ENCODE results near the gene KIF6.

Gene KIF6

GRCh38 chr6:39440039-39440426 is 285.2 kb downstream of the KIF6 start:
- no peak for DNase-seq (ENCODE audit: extremely low read depth, low read depth)
- no peak for TF ChIP-seq CTCF (IDR thresholded peaks at IDR 0.05; ENCODE audit: low read depth, low read length)

- no peak for DNase-seq (ENCODE audit: extremely low read depth, low read depth)
- no peak for TF ChIP-seq CTCF (IDR thresholded peaks at IDR 0.05; ENCODE audit: low read depth, low read length)
These were observed 285.7 kb downstream of the KIF6 start for GRCh38 chr6:39439342-39440038.

GRCh38 chr6:39433630-39434029 is 291.6 kb downstream of the KIF6 start:
- no peak for TF ChIP-seq CTCF (IDR thresholded peaks at IDR 0.05; ENCODE audit: low read depth, low read length)
- DNase-seq (ENCODE audit: extremely low read depth, low read depth): no peak

- TF ChIP-seq CTCF (IDR thresholded peaks at IDR 0.05; ENCODE audit: low read depth, low read length): peak; percentile 15; the same call in 1 of the 2 replicates
- peak; percentile 57 for DNase-seq (ENCODE audit: extremely low read depth, low read depth)
These were observed 292.7 kb downstream of the KIF6 start for GRCh38 chr6:39432330-39433025.

GRCh38 chr6:39430871-39431523 is 294.2 kb downstream of the KIF6 start:
- no peak for DNase-seq (ENCODE audit: extremely low read depth, low read depth)
- TF ChIP-seq CTCF (IDR thresholded peaks at IDR 0.05; ENCODE audit: low read depth, low read length): no peak

GRCh38 chr6:39430446-39430845 is 294.8 kb downstream of the KIF6 start:
- no peak for DNase-seq (ENCODE audit: extremely low read depth, low read depth)
- TF ChIP-seq CTCF (IDR thresholded peaks at IDR 0.05; ENCODE audit: low read depth, low read length): no peak

- DNase-seq (ENCODE audit: extremely low read depth, low read depth): no peak
- TF ChIP-seq CTCF (IDR thresholded peaks at IDR 0.05; ENCODE audit: low read depth, low read length): no peak
These were observed 296.4 kb downstream of the KIF6 start for GRCh38 chr6:39428816-39429215.

Data from AG09319 (cell line).